Measurements from ENCODE around the gene GLTP. TPM values are rescaled to one million over a fixed set of nuclear protein-coding genes. Genes with fewer than 3 reads are reported as not detected.

The GLTP gene
- total RNA-seq, 1 donor from 2014 or later = 27.1 TPM

- no peak overlapping the region for H3K9ac ChIP-seq (ENCODE audit: low read length)
- H3K9me3 ChIP-seq (ENCODE audit: insufficient read depth, low read depth, low read length) = no peaks in the 10 kb centered on the region
- H2AFZ ChIP-seq (ENCODE audit: low read depth, low read length) = no peak overlapping the region
- H3K79me2 ChIP-seq (ENCODE audit: insufficient read depth, low read length) = peaks cover 68% of the 10 kb centered on the region
- peak overlapping the region; percentile 10 for H3K4me3 Mint-ChIP-seq (ENCODE audit: unreplicated experiment)
- DNase-seq (ENCODE audit: low read depth) (no peak), FAIRE-seq (no peak)
- H3K27ac Mint-ChIP-seq (ENCODE audit: unreplicated experiment) = no peak overlapping the region
- H3K27ac ChIP-seq (ENCODE audit: low read depth, low read length) = no peak overlapping the region
- H3K27me3 ChIP-seq (ENCODE audit: insufficient read depth, low read length) = no peaks in the 10 kb centered on the region
- H3K36me3 Mint-ChIP-seq (ENCODE audit: low read depth, unreplicated experiment) = no peaks in the 10 kb centered on the region
- H3K4me3 ChIP-seq (ENCODE audit: insufficient read depth, low read depth, low read length) = no peak overlapping the region
- no peak overlapping the region for H3K4me2 ChIP-seq (ENCODE audit: low read length)
- peaks cover 12% of the 10 kb centered on the region for H3K4me1 Mint-ChIP-seq (ENCODE audit: low read depth, unreplicated experiment)
- H4K20me1 ChIP-seq (ENCODE audit: insufficient read depth, low read length) = peaks cover 60% of the 10 kb centered on the region
- peaks cover 16% of the 10 kb centered on the region for H3K4me1 ChIP-seq (ENCODE audit: insufficient read depth, low read length)
- no peaks in the 10 kb centered on the region for H3K36me3 ChIP-seq (ENCODE audit: insufficient read depth, low read length)
- H3K27me3 Mint-ChIP-seq (ENCODE audit: low read depth, unreplicated experiment) = peaks cover 2% of the 10 kb centered on the region
- no peaks in the 10 kb centered on the region for H3K9me3 Mint-ChIP-seq (ENCODE audit: unreplicated experiment)
- no peak for TF ChIP-seq CTCF (IDR thresholded peaks at IDR 0.05; ENCODE audit: insufficient read depth, low read depth, low read length)
- no peak for TF ChIP-seq EZH2 (IDR thresholded peaks at IDR 0.05; ENCODE audit: insufficient read depth, low read length)
Observed at GRCh38 chr12:109877504-109878246, 2.7 kb downstream of the GLTP start.

- H4K20me1 ChIP-seq (ENCODE audit: insufficient read depth, low read length) = peaks cover 73% of the 10 kb centered on the region
- no peaks in the 10 kb centered on the region for H3K9me3 Mint-ChIP-seq (ENCODE audit: unreplicated experiment)
Observed at GRCh38 chr12:109876406-109876805, 3.9 kb downstream of the GLTP start.

More at GRCh38 chr12:109876406-109876805, 3.9 kb downstream of the GLTP start:
- Mint-ChIP-seq H3K4me3 (ENCODE audit: unreplicated experiment) (no peak overlapping the region), H3K27ac (ENCODE audit: unreplicated experiment) (no peak overlapping the region), H3K36me3 (ENCODE audit: low read depth, unreplicated experiment) (no peaks in the 10 kb centered on the region), H3K4me1 (ENCODE audit: low read depth, unreplicated experiment) (peaks cover 17% of the 10 kb centered on the region), H3K27me3 (ENCODE audit: low read depth, unreplicated experiment) (no peaks in the 10 kb centered on the region)
- DNase-seq (ENCODE audit: low read depth) (no peak), FAIRE-seq (no peak)
- no peak overlapping the region for H3K9ac ChIP-seq (ENCODE audit: low read length)
- H3K9me3 ChIP-seq (ENCODE audit: insufficient read depth, low read depth, low read length) = no peaks in the 10 kb centered on the region
- peaks cover 81% of the 10 kb centered on the region for H3K79me2 ChIP-seq (ENCODE audit: insufficient read depth, low read length)
- peaks cover 26% of the 10 kb centered on the region for H3K4me1 ChIP-seq (ENCODE audit: insufficient read depth, low read length)
- no peak overlapping the region for H3K27ac ChIP-seq (ENCODE audit: low read depth, low read length)
- H3K4me3 ChIP-seq (ENCODE audit: insufficient read depth, low read depth, low read length) = no peak overlapping the region
- no peak for TF ChIP-seq EZH2 (IDR thresholded peaks at IDR 0.05; ENCODE audit: insufficient read depth, low read length)
- TF ChIP-seq CTCF (IDR thresholded peaks at IDR 0.05; ENCODE audit: insufficient read depth, low read depth, low read length) = no peak
- H3K27me3 ChIP-seq (ENCODE audit: insufficient read depth, low read length) = no peaks in the 10 kb centered on the region
- no peak overlapping the region for H2AFZ ChIP-seq (ENCODE audit: low read depth, low read length)
- H3K4me2 ChIP-seq (ENCODE audit: low read length) = no peak overlapping the region
- no peaks in the 10 kb centered on the region for H3K36me3 ChIP-seq (ENCODE audit: insufficient read depth, low read length)
